ENCODE results near the gene HSPB6.

The HSPB6 gene

DNA sequence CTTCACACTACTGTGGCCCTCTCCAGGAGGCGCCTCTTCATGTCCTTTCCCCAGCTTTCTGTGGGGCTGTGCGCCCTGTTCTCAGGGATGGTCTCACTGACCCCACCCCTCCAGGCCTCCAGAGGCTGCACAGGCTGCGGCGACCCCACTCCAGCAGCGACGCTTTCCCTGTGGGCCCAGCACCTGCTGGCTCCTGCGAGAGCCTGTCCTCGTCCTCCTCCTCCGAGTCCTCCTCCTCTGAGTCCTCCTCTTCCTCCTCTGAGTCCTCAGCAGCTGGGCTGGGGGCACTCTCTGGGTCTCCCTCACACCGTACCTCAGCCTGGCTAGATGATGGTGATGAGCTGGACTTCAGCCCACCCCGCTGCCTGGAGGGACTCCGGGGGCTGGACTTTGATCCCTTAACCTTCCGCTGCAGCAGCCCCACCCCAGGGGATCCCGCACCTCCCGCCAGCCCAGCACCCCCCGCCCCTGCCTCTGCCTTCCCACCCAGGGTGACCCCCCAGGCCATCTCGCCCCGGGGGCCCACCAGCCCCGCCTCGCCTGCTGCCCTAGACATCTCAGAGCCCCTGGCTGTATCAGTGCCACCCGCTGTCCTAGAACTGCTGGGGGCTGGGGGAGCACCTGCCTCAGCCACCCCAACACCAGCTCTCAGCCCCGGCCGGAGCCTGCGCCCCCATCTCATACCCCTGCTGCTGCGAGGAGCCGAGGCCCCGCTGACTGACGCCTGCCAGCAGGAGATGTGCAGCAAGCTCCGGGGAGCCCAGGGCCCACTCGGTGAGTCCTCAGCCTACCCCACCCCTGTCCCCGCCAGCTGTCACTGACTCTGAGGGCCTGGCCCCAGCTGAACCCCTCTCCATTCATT lies 29.7 kb upstream of the HSPB6 start:
- Histone ChIP-seq H3K36me3 (ENCODE audit: insufficient read depth) (no peaks in the 10 kb centered on the region), H3K9ac (no peak overlapping the region), H2AFZ (ENCODE audit: low read depth) (no peak overlapping the region), H3K79me2 (ENCODE audit: insufficient read depth, low read depth) (no peaks in the 10 kb centered on the region), H3K4me2 (no peak overlapping the region), H4K20me1 (ENCODE audit: insufficient read depth) (no peaks in the 10 kb centered on the region), H3K4me3 (IDR thresholded peaks at IDR 0.05; ENCODE audit: insufficient read depth, low read depth, low read length) (no peak overlapping the region), H3K4me1 (ENCODE audit: low read depth, poor library complexity, severe bottlenecking) (no peaks in the 10 kb centered on the region), H3K27ac (no peak overlapping the region), H3K27me3 (ENCODE audit: insufficient read depth, low read depth) (no peaks in the 10 kb centered on the region)
- TF ChIP-seq, protein P1, sequence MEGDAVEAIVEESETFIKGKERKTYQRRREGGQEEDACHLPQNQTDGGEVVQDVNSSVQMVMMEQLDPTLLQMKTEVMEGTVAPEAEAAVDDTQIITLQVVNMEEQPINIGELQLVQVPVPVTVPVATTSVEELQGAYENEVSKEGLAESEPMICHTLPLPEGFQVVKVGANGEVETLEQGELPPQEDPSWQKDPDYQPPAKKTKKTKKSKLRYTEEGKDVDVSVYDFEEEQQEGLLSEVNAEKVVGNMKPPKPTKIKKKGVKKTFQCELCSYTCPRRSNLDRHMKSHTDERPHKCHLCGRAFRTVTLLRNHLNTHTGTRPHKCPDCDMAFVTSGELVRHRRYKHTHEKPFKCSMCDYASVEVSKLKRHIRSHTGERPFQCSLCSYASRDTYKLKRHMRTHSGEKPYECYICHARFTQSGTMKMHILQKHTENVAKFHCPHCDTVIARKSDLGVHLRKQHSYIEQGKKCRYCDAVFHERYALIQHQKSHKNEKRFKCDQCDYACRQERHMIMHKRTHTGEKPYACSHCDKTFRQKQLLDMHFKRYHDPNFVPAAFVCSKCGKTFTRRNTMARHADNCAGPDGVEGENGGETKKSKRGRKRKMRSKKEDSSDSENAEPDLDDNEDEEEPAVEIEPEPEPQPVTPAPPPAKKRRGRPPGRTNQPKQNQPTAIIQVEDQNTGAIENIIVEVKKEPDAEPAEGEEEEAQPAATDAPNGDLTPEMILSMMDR (conservative IDR thresholded peaks at IDR 0.05; ENCODE audit: low read depth, low read length), result no peak

DNA sequence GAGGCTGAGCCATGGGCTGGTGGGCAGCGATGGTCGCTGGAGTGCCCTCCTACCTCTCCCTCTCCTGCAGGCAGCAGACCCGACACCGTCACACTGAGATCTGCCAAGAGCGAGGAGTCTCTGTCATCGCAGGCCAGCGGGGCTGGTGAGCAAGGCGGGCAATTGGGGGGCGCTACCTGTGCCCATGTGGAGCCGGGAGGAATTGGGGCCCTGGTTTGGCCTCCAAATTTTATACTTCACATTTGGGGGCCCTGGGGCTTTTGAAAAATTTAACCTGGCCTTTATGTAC lies 28.5 kb upstream of the HSPB6 start:
- Histone ChIP-seq H4K20me1 (ENCODE audit: insufficient read depth) (no peaks in the 10 kb centered on the region), H3K27me3 (ENCODE audit: insufficient read depth, low read depth) (no peaks in the 10 kb centered on the region), H3K4me2 (no peak overlapping the region), H2AFZ (ENCODE audit: low read depth) (no peak overlapping the region), H3K79me2 (ENCODE audit: insufficient read depth, low read depth) (no peaks in the 10 kb centered on the region), H3K36me3 (ENCODE audit: insufficient read depth) (no peaks in the 10 kb centered on the region), H3K4me3 (IDR thresholded peaks at IDR 0.05; ENCODE audit: insufficient read depth, low read depth, low read length) (no peak overlapping the region), H3K9ac (no peak overlapping the region), H3K27ac (no peak overlapping the region), H3K4me1 (ENCODE audit: low read depth, poor library complexity, severe bottlenecking) (no peaks in the 10 kb centered on the region)
- TF ChIP-seq, protein P1 (conservative IDR thresholded peaks at IDR 0.05; ENCODE audit: low read depth, low read length), result no peak

DNA sequence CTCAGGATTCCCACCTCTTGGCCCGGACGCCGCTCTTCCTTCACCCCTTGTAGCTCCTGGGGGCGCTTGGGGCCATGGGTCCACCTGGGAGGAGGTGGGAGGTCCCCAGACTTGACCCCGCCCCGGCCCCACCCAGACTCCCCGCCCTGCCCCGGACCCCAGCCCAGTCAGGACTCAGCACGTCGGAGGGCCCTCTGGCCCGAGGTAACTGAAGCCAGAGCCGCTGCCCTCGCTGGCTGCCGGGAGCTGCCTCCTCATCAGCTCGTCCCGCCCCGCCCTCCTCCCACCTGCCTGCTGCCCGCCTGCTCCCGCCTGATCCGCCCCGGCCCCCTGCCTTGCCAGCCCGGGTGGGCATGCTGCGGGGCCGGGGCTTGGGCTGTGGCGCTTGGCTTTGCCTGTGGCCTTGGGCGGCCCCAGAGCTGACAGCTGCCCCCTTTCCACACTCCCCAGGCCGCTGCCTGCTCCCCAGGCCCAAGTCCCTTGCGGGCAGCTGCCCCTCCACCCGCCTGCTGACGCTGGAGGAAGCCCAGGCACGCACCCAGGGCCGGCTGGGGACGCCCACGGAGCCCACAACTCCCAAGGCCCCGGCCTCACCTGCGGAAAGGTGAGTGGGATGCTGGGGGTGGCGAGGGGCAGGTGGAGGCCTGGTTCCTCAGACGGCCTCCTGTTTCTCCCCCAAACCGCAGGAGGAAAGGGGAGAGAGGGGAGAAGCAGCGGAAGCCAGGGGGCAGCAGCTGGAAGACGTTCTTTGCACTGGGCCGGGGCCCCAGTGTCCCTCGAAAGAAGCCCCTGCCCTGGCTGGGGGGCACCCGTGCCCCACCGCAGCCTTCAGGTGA lies 27.9 kb upstream of the HSPB6 start:
- no peak overlapping the region for H3K27ac ChIP-seq
- H3K4me2 ChIP-seq, result no peak overlapping the region
- TF ChIP-seq, protein P1 (conservative IDR thresholded peaks at IDR 0.05; ENCODE audit: low read depth, low read length), result no peak
- no peak overlapping the region for H3K9ac ChIP-seq
- H3K36me3 ChIP-seq (ENCODE audit: insufficient read depth), result no peaks in the 10 kb centered on the region
- no peaks in the 10 kb centered on the region for H3K27me3 ChIP-seq (ENCODE audit: insufficient read depth, low read depth)
- no peaks in the 10 kb centered on the region for H3K79me2 ChIP-seq (ENCODE audit: insufficient read depth, low read depth)
- no peak overlapping the region for H2AFZ ChIP-seq (ENCODE audit: low read depth)
- H3K4me3 ChIP-seq (IDR thresholded peaks at IDR 0.05; ENCODE audit: insufficient read depth, low read depth, low read length), result no peak overlapping the region
- no peaks in the 10 kb centered on the region for H3K4me1 ChIP-seq (ENCODE audit: low read depth, poor library complexity, severe bottlenecking)
- H4K20me1 ChIP-seq (ENCODE audit: insufficient read depth), result no peaks in the 10 kb centered on the region

DNA sequence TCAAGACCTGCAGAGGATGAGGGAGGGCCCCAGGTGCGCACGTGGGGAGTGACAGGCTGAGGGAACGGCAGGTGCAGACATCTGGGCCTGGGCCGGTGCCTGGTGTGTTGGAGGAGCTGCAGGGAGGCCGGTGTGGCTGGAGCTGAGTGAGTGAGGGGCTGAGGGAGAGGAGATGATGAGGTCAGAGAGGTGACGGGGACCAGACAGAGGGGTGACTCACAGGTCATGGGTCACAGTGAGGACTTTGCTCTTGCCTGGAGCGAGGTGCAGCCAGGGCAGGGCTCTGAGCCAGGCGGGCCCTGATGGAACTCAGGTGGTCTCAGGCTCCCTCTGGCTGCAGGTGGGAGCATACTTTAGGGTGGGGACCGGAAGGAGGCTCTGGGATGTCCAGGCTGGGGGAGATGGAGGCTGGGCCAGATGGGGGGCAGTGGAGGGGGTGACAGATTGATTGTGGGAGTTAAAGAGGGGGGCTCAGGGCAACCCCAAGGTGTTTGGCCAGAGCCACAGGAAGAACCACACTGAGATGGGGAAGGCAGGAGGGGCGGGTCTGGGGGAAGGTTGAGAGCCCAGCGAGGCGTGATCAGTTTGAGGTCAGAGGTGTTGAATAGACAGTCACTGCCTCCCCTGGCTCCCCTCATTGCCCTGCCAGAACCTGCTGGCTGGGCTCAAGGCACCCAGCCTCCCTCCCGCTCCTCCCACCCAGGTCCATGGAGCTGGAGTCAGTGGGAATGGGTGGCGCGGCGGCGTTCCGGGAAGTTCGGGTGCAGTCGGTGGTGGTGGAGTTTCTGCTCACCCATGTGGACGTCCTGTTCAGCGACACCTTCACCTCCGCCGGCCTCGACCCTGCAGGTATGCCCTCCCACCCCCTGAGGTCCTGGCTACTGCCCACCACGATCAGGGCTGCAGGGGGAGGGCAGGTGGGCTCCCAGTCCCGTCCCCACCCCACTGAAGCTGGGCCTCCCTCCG lies 26.9 kb upstream of the HSPB6 start:
- no peaks in the 10 kb centered on the region for H3K27me3 ChIP-seq (ENCODE audit: insufficient read depth, low read depth)
- no peak overlapping the region for H2AFZ ChIP-seq (ENCODE audit: low read depth)
- H3K4me1 ChIP-seq (ENCODE audit: low read depth, poor library complexity, severe bottlenecking), result no peaks in the 10 kb centered on the region
- no peak overlapping the region for H3K9ac ChIP-seq
- no peak overlapping the region for H3K27ac ChIP-seq
- TF ChIP-seq, protein P1 (conservative IDR thresholded peaks at IDR 0.05; ENCODE audit: low read depth, low read length), result no peak
- no peaks in the 10 kb centered on the region for H3K79me2 ChIP-seq (ENCODE audit: insufficient read depth, low read depth)
- H3K36me3 ChIP-seq (ENCODE audit: insufficient read depth), result no peaks in the 10 kb centered on the region
- no peak overlapping the region for H3K4me3 ChIP-seq (IDR thresholded peaks at IDR 0.05; ENCODE audit: insufficient read depth, low read depth, low read length)
- H3K4me2 ChIP-seq, result no peak overlapping the region
- no peaks in the 10 kb centered on the region for H4K20me1 ChIP-seq (ENCODE audit: insufficient read depth)

Data from KMS-11 (cell line).